ENCODE data around the gene SDC4.

- TF ChIP-seq CTCF (IDR thresholded peaks at IDR 0.05; ENCODE audit: low read depth, low read length) (peak; percentile 75), MAX (IDR thresholded peaks at IDR 0.05; ENCODE audit: low read depth, low read length) (peak; percentile 94), POLR2A (IDR thresholded peaks at IDR 0.05; ENCODE audit: extremely low read depth, insufficient read length) (peak; percentile 81), MYC (IDR thresholded peaks at IDR 0.05; ENCODE audit: low read depth, low read length) (peak; percentile 77)
Observed at GRCh38 chr20:45362804-45363610, 14.8 kb upstream of the SDC4 start, which contains the start of gene SYS1.
